GM23338 (cell line): Measurements from ENCODE around the gene MAGEB16.

Experiments
- CREB1 ChIP-seq: fragments of 250-450 bp; sonication (Bioruptor Pico); IDR thresholded peaks from 2 replicates; pipeline ENCODE4 v1.5.0; 2020; ENCODE audit warnings: low read depth, mild to moderate bottlenecking, moderate library complexity
- CTCF ChIP-seq, 2 experiments: fragments of 200-600 bp in 1 of 2; sonication (generic) in 1 of 2; conservative IDR thresholded peaks; 2 replicates each; pipeline versions ENCODE4 v1.5.1 to v1.6.1; 2016 to 2017; ENCODE audit warnings: antibody characterized with exemption in 2 of 2, low read depth in 2 of 2, mild to moderate bottlenecking in 2 of 2, moderate library complexity in 1 of 2
- EZH2 ChIP-seq: fragments of 200-600 bp; sonication (generic); IDR thresholded peaks from one replicate; pipeline ENCODE4 v1.8.0; 2017; ENCODE audit warnings: antibody characterized with exemption, mild to moderate bottlenecking, low read depth; ENCODE audit not compliant: unreplicated experiment
- EZH2phosphoT487 ChIP-seq: fragments of 200-600 bp; sonication (generic); IDR thresholded peaks from one replicate; pipeline ENCODE4 v1.8.1; 2018; ENCODE audit warnings: antibody characterized with exemption; ENCODE audit not compliant: unreplicated experiment
- POLR2AphosphoS5 ChIP-seq: IDR thresholded peaks from 2 replicates; pipeline ENCODE4 v1.6.1; 2016; ENCODE audit warnings: antibody characterized with exemption, low read depth
- REST ChIP-seq: IDR thresholded peaks from one replicate; pipeline ENCODE4 v1.6.1; 2018; ENCODE audit warnings: antibody characterized with exemption; ENCODE audit not compliant: unreplicated experiment
- STAT1 ChIP-seq: IDR thresholded peaks from one replicate; pipeline ENCODE4 v1.6.1; 2016; ENCODE audit warnings: antibody characterized with exemption; ENCODE audit not compliant: unreplicated experiment

- TF ChIP-seq CTCF (conservative IDR thresholded peaks at IDR 0.05; ENCODE audit: low read depth in 2 of 2) (no peak), REST (no peak), EZH2phosphoT487 (no peak), EZH2 (no peak), POLR2AphosphoS5 (no peak), CREB1 (no peak), STAT1 (no peak)
Observed at GRCh38 chrX:35773958-35774564, 24.1 kb upstream of the MAGEB16 start.
